ENCODE data around the gene SORCS2. TPM values are rescaled to one million over a fixed set of nuclear protein-coding genes. Genes with fewer than 3 reads are reported as not detected.

SORCS2 gene
- total and polyA plus RNA-seq, 2 of the 8 experiments (the other 6 are each of a cell fraction or from before 2014, with no cell fraction given): 0.36 to 1.8 TPM

DNA sequence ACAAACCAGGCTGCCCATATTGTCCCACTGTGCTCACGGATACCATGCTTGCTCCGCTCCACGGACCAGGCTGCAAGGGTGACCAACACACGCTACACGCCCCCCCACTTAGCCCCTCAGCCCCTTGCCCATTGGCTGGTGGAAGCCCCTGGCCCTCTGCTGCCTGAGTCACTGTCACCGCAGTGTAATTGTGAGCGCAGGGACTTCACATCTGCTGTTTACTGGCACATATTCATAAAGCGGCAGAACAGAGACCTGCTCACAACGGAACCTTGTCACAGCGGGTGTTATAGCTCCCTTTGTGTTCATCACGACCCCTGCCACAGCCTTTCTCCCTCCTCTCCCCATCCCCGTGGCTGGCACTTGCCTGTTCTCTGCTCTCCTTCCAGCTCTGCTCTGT is 158.7 kb downstream of the SORCS2 start:
- Histone ChIP-seq H2AFZ (ENCODE audit: low read length) (no peak overlapping the region), H3K79me1 (ENCODE audit: low read depth, low read length) (no peaks in the 10 kb centered on the region), H2BK15ac (ENCODE audit: low read length) (no peak overlapping the region), H3K27ac (ENCODE audit: low read depth, low read length) (no peak overlapping the region), H2BK12ac (ENCODE audit: low read depth, low read length) (no peak overlapping the region), H3K4me2 (ENCODE audit: insufficient read depth in 1 of 2, low read depth in 2 of 2, low read length in 2 of 2) (no peak overlapping the region), H3K9me3 (ENCODE audit: insufficient read depth in 2 of 2, low read depth in 1 of 2, low read length in 1 of 2) (no peaks in the 10 kb centered on the region), H3K4me3 (ENCODE audit: extremely low read depth in 1 of 4, insufficient read depth in 2 of 4, low read depth in 3 of 4, low read length in 4 of 4) (no peak overlapping the region), H3K14ac (ENCODE audit: insufficient read length) (no peak overlapping the region), H3K36me3 (ENCODE audit: control insufficient read depth in 2 of 4, insufficient read depth in 4 of 4, low read length in 3 of 4) (no peaks in the 10 kb centered on the region), H2BK5ac (ENCODE audit: low read depth, low read length) (no peak overlapping the region), H2BK20ac (ENCODE audit: low read length) (no peak overlapping the region), H3K23ac (ENCODE audit: insufficient read length) (no peak overlapping the region), H3K56ac (replicated peaks; ENCODE audit: insufficient read length, low read depth, low read length) (no peak overlapping the region), H3K79me2 (ENCODE audit: control insufficient read depth in 1 of 2, insufficient read depth in 2 of 2, low read length in 2 of 2) (no peaks in the 10 kb centered on the region), H3K9ac (replicated peaks in 1 of 4; ENCODE audit: extremely low read depth in 1 of 4, low read depth in 3 of 4, low read length in 3 of 4) (no peak overlapping the region), H3K18ac (ENCODE audit: extremely low read depth, low read length) (no peak overlapping the region), H4K91ac (replicated peaks; ENCODE audit: insufficient read length, low read length) (no peak overlapping the region), H3K23me2 (ENCODE audit: low read depth, low read length) (peaks cover 5% of the 10 kb centered on the region; the same call in 1 of the 2 replicates), H3K27me3 (replicated peaks in 1 of 4; ENCODE audit: control insufficient read depth in 3 of 4, extremely low read depth in 1 of 4, insufficient read depth in 3 of 4, low read length in 3 of 4) (no peaks in the 10 kb centered on the region), H2AK5ac (ENCODE audit: low read depth, low read length) (no peak overlapping the region), H3K4me1 (replicated peaks in 1 of 4; ENCODE audit: control insufficient read depth in 3 of 4, insufficient read depth in 4 of 4, low read length in 3 of 4) (no peaks in the 10 kb centered on the region; a peak in 1 of 7 replicates), H4K5ac (ENCODE audit: insufficient read length, low read depth, low read length) (no peak overlapping the region), H2BK120ac (replicated peaks; ENCODE audit: low read depth, low read length) (no peak overlapping the region), H4K8ac (ENCODE audit: extremely low read depth, insufficient read depth, low read length) (no peak overlapping the region), H3K4ac (replicated peaks; ENCODE audit: insufficient read length, low read depth, low read length) (no peak overlapping the region), H4K20me1 (replicated peaks in 1 of 2; ENCODE audit: control insufficient read depth in 1 of 2, insufficient read depth in 2 of 2, low read length in 2 of 2) (no peaks in the 10 kb centered on the region)
- DNase-seq (ENCODE audit: low read depth in 1 of 2, low spot score in 2 of 2) (no peak), FAIRE-seq (no peak)
- 78% methylated on average over 12 of the region's 12 CpGs; no CpG with 5 or more reads in 1 of the 2 experiments for WGBS, 2 experiments (ENCODE audit: extremely low coverage in 1 of 2, insufficient coverage in 1 of 2, insufficient read length in 1 of 2, insufficient replicate concordance in 2 of 2, low coverage in 1 of 2, low lambda C conversion rate in 2 of 2, missing lambda C conversion rate in 1 of 2)
- CTCF ChIA-PET (ENCODE audit: partially characterized antibody): interaction anchor here (0.7 to 7.2 kb wide), 4 partner anchors 10 to 369 kb away, joined by 3 to 36 read pairs (median 4); no protein-coding TSS in a partner anchor
- POLR2A ChIA-PET (ENCODE audit: partially characterized antibody): no interaction called here
- TF ChIP-seq TEAD4 (IDR thresholded peaks at IDR 0.05; ENCODE audit: low read depth, low read length): no peak
- TF ChIP-seq SAP30 (IDR thresholded peaks at IDR 0.05; ENCODE audit: insufficient read depth, insufficient replicate concordance, low read length): no peak
- TF ChIP-seq TAF7 (optimal IDR thresholded peaks at IDR 0.05; ENCODE audit: borderline replicate concordance, low read depth, low read length): no peak
